ENCODE data around the gene DIDO1.
A peak's percentile ranks its signal among the peaks of the same experiment; 100 is the strongest.

The DIDO1 gene

GRCh38 chr20:62941792-62942191 lies 15.5 kb upstream of the DIDO1 start:
- no peak overlapping the region for H3K9ac ChIP-seq (ENCODE audit: low read length)
- H3K36me3 ChIP-seq (ENCODE audit: control insufficient read depth, insufficient read depth, low read length), result peaks cover 40% of the 10 kb centered on the region
- H3K4me3 ChIP-seq (ENCODE audit: low read length), result no peak overlapping the region
- H3K27me3 ChIP-seq (ENCODE audit: control insufficient read depth, insufficient read depth, low read length), result no peaks in the 10 kb centered on the region
- H3K4me1 ChIP-seq (ENCODE audit: control insufficient read depth, insufficient read depth, low read length), result peaks cover 10% of the 10 kb centered on the region
- no peak overlapping the region for H3K27ac ChIP-seq (ENCODE audit: low read depth, low read length)

GRCh38 chr20:62940875-62941274 lies 14.6 kb upstream of the DIDO1 start:
- H3K4me1 ChIP-seq (ENCODE audit: control insufficient read depth, insufficient read depth, low read length), result peaks cover 11% of the 10 kb centered on the region
- H3K27ac ChIP-seq (ENCODE audit: low read depth, low read length), result no peak overlapping the region
- H3K36me3 ChIP-seq (ENCODE audit: control insufficient read depth, insufficient read depth, low read length), result peaks cover 33% of the 10 kb centered on the region

GRCh38 chr20:62938105-62938888 lies 12.0 kb upstream of the DIDO1 start, which contains the start of gene GID8:
GID8 (plus strand) TSS chr20:62938147; CDS start chr20:62941503, 3,356 bp downstream.
- Histone ChIP-seq H3K27ac (ENCODE audit: low read depth, low read length) (peak within 1 kb of the TSS; percentile 85), H3K4me3 (ENCODE audit: low read length) (peak within 1 kb of the TSS; percentile 94), H3K27me3 (ENCODE audit: control insufficient read depth, insufficient read depth, low read length) (no peaks in the 10 kb centered on the region), H3K9ac (ENCODE audit: low read length) (peak within 1 kb of the TSS; percentile 84), H3K36me3 (ENCODE audit: control insufficient read depth, insufficient read depth, low read length) (peaks cover 17% of the 10 kb centered on the region), H3K4me1 (ENCODE audit: control insufficient read depth, insufficient read depth, low read length) (peaks cover 11% of the 10 kb centered on the region)

More at GRCh38 chr20:62940875-62941274, 14.6 kb upstream of the DIDO1 start:
- H3K4me3 ChIP-seq (ENCODE audit: low read length), result no peak overlapping the region
- H3K9ac ChIP-seq (ENCODE audit: low read length), result no peak overlapping the region
- H3K27me3 ChIP-seq (ENCODE audit: control insufficient read depth, insufficient read depth, low read length), result no peaks in the 10 kb centered on the region

- Histone ChIP-seq H3K9ac (ENCODE audit: low read length) (peak overlapping the region; percentile 84), H3K27me3 (ENCODE audit: control insufficient read depth, insufficient read depth, low read length) (no peaks in the 10 kb centered on the region), H3K4me1 (ENCODE audit: control insufficient read depth, insufficient read depth, low read length) (peaks cover 11% of the 10 kb centered on the region), H3K36me3 (ENCODE audit: control insufficient read depth, insufficient read depth, low read length) (peaks cover 12% of the 10 kb centered on the region), H3K27ac (ENCODE audit: low read depth, low read length) (peak overlapping the region; percentile 85), H3K4me3 (ENCODE audit: low read length) (peak overlapping the region; percentile 94)
Observed at GRCh38 chr20:62937268-62938104, 11.2 kb upstream of the DIDO1 start.

GRCh38 chr20:62935968-62936585 lies 9.8 kb upstream of the DIDO1 start:
- Histone ChIP-seq H3K4me1 (ENCODE audit: control insufficient read depth, insufficient read depth, low read length) (peaks cover 11% of the 10 kb centered on the region), H3K36me3 (ENCODE audit: control insufficient read depth, insufficient read depth, low read length) (peaks cover 3% of the 10 kb centered on the region), H3K27me3 (ENCODE audit: control insufficient read depth, insufficient read depth, low read length) (no peaks in the 10 kb centered on the region), H3K9ac (ENCODE audit: low read length) (no peak overlapping the region), H3K4me3 (ENCODE audit: low read length) (peak overlapping the region; percentile 7), H3K27ac (ENCODE audit: low read depth, low read length) (no peak overlapping the region)

GRCh38 chr20:62935204-62935967 lies 9.1 kb upstream of the DIDO1 start:
- Histone ChIP-seq H3K9ac (ENCODE audit: low read length) (no peak overlapping the region), H3K27ac (ENCODE audit: low read depth, low read length) (no peak overlapping the region)

GRCh38 chr20:62933966-62934365 lies 7.7 kb upstream of the DIDO1 start:
- Histone ChIP-seq H3K4me1 (ENCODE audit: control insufficient read depth, insufficient read depth, low read length) (peaks cover 4% of the 10 kb centered on the region), H3K9ac (ENCODE audit: low read length) (no peak overlapping the region), H3K27me3 (ENCODE audit: control insufficient read depth, insufficient read depth, low read length) (no peaks in the 10 kb centered on the region)

More at GRCh38 chr20:62935204-62935967, 9.1 kb upstream of the DIDO1 start:
- H3K36me3 ChIP-seq (ENCODE audit: control insufficient read depth, insufficient read depth, low read length), result no peaks in the 10 kb centered on the region
- H3K4me3 ChIP-seq (ENCODE audit: low read length), result no peak overlapping the region
- H3K27me3 ChIP-seq (ENCODE audit: control insufficient read depth, insufficient read depth, low read length), result no peaks in the 10 kb centered on the region
- peaks cover 11% of the 10 kb centered on the region for H3K4me1 ChIP-seq (ENCODE audit: control insufficient read depth, insufficient read depth, low read length)

GRCh38 chr20:62931464-62931863 lies 5.2 kb upstream of the DIDO1 start:
- H3K27me3 ChIP-seq (ENCODE audit: control insufficient read depth, insufficient read depth, low read length), result no peaks in the 10 kb centered on the region
- peaks cover 13% of the 10 kb centered on the region for H3K4me1 ChIP-seq (ENCODE audit: control insufficient read depth, insufficient read depth, low read length)
- H3K27ac ChIP-seq (ENCODE audit: low read depth, low read length), result no peak overlapping the region
- H3K9ac ChIP-seq (ENCODE audit: low read length), result no peak overlapping the region
- H3K4me3 ChIP-seq (ENCODE audit: low read length), result no peak overlapping the region
- H3K36me3 ChIP-seq (ENCODE audit: control insufficient read depth, insufficient read depth, low read length), result no peaks in the 10 kb centered on the region

More at GRCh38 chr20:62933966-62934365, 7.7 kb upstream of the DIDO1 start:
- no peak overlapping the region for H3K27ac ChIP-seq (ENCODE audit: low read depth, low read length)
- no peaks in the 10 kb centered on the region for H3K36me3 ChIP-seq (ENCODE audit: control insufficient read depth, insufficient read depth, low read length)
- no peak overlapping the region for H3K4me3 ChIP-seq (ENCODE audit: low read length)

GRCh38 chr20:62929051-62929538 lies 2.8 kb upstream of the DIDO1 start:
- Histone ChIP-seq H3K9ac (ENCODE audit: low read length) (peak overlapping the region; percentile 22), H3K4me1 (ENCODE audit: control insufficient read depth, insufficient read depth, low read length) (peaks cover 22% of the 10 kb centered on the region), H3K36me3 (ENCODE audit: control insufficient read depth, insufficient read depth, low read length) (no peaks in the 10 kb centered on the region), H3K27me3 (ENCODE audit: control insufficient read depth, insufficient read depth, low read length) (no peaks in the 10 kb centered on the region), H3K27ac (ENCODE audit: low read depth, low read length) (peak overlapping the region; percentile 74), H3K4me3 (ENCODE audit: low read length) (peak overlapping the region; percentile 61)

GRCh38 chr20:62928246-62928939 lies 2.1 kb upstream of the DIDO1 start:
- Histone ChIP-seq H3K4me3 (ENCODE audit: low read length) (peak overlapping the region; percentile 61), H3K36me3 (ENCODE audit: control insufficient read depth, insufficient read depth, low read length) (no peaks in the 10 kb centered on the region), H3K4me1 (ENCODE audit: control insufficient read depth, insufficient read depth, low read length) (peaks cover 28% of the 10 kb centered on the region), H3K27ac (ENCODE audit: low read depth, low read length) (peak overlapping the region; percentile 74), H3K27me3 (ENCODE audit: control insufficient read depth, insufficient read depth, low read length) (no peaks in the 10 kb centered on the region), H3K9ac (ENCODE audit: low read length) (peak overlapping the region; percentile 22)

- Histone ChIP-seq H3K27ac (ENCODE audit: low read depth, low read length) (peak overlapping the region; percentile 90), H3K36me3 (ENCODE audit: control insufficient read depth, insufficient read depth, low read length) (no peaks in the 10 kb centered on the region), H3K27me3 (ENCODE audit: control insufficient read depth, insufficient read depth, low read length) (no peaks in the 10 kb centered on the region), H3K4me1 (ENCODE audit: control insufficient read depth, insufficient read depth, low read length) (peaks cover 30% of the 10 kb centered on the region), H3K4me3 (ENCODE audit: low read length) (peak overlapping the region; percentile 96), H3K9ac (ENCODE audit: low read length) (no peak overlapping the region)
Observed at GRCh38 chr20:62927128-62927705, 912 bp upstream of the DIDO1 start.

Measured in rectal smooth muscle tissue (tissue), 1 donor.